Caco-2 (cell line): ENCODE results near the gene TXNRD2. TPM values are rescaled to one million over a fixed set of nuclear protein-coding genes. Genes with fewer than 3 reads are reported as not detected.

Experiments
- BruUV-seq: library from RNA; stranded (reverse); fragments of 400-500 nt; replicated peaks from 2 replicates; lab custom pipeline; 2021; lab: Mats Ljungman, UMichigan
- CTCF ChIA-PET: fragments of 300-600 bp; sonication (Branson Sonifier 250); formaldehyde crosslinking; loops from one replicate; lab custom pipeline; 2022; ENCODE audit warnings: antibody characterized with exemption; lab: Charles Lee
- POLR2A ChIA-PET: fragments of 300-600 bp; sonication (Branson Sonifier 250); formaldehyde crosslinking; loops from one replicate; lab custom pipeline; 2022; ENCODE audit warnings: antibody characterized with exemption; lab: Charles Lee
- DNase-seq, 2 experiments: peaks; one replicate each; pipeline versions ENCODE4 v3.0.0 to v3.0.0-alpha.2; 2020 to 2022
- H3K27me3 ChIP-seq: replicated peaks from 2 replicates; pipeline ENCODE4 v1.6.0; 2011; ENCODE audit warnings: low read length; ENCODE audit not compliant: control insufficient read depth, insufficient read depth
- H3K36me3 ChIP-seq: 2 replicates; pipeline ENCODE4 v1.5.1; 2011; ENCODE audit warnings: low read length; ENCODE audit not compliant: control insufficient read depth, insufficient read depth
- H3K4me1 ChIP-seq: fragments of 250-450 bp; sonication (Bioruptor Pico); 2 replicates; pipeline ENCODE4 v1.5.1; 2020; ENCODE audit warnings: mild to moderate bottlenecking
- H3K4me3 ChIP-seq: 2 replicates; pipeline ENCODE4 v1.5.1; 2011; ENCODE audit warnings: low read depth, mild to moderate bottlenecking, control low read depth, low read length
- H3K9me3 ChIP-seq: fragments of 250-450 bp; sonication (Bioruptor Pico); 2 replicates; pipeline ENCODE4 v1.5.1; 2020; ENCODE audit warnings: mild to moderate bottlenecking, moderate library complexity
- H3K27ac Mint-ChIP-seq: one replicate; pipeline ENCODE4 v1.8.0; 2022; ENCODE audit warnings: mixed read lengths; ENCODE audit not compliant: unreplicated experiment
- H3K27me3 Mint-ChIP-seq: one replicate; pipeline ENCODE4 v1.8.0; 2022; ENCODE audit warnings: mixed read lengths; ENCODE audit not compliant: insufficient read depth, unreplicated experiment
- H3K36me3 Mint-ChIP-seq: one replicate; pipeline ENCODE4 v1.8.0; 2022; ENCODE audit warnings: mild to moderate bottlenecking, mixed read lengths; ENCODE audit not compliant: insufficient read depth, unreplicated experiment
- H3K4me1 Mint-ChIP-seq: one replicate; pipeline ENCODE4 v1.8.0; 2022; ENCODE audit warnings: low read depth, mixed read lengths; ENCODE audit not compliant: unreplicated experiment
- H3K4me3 Mint-ChIP-seq: one replicate; pipeline ENCODE4 v1.8.0; 2022; ENCODE audit warnings: mild to moderate bottlenecking, moderate library complexity, mixed read lengths; ENCODE audit not compliant: unreplicated experiment
- H3K9me3 Mint-ChIP-seq: one replicate; pipeline ENCODE4 v1.8.0; 2022; ENCODE audit warnings: mixed read lengths; ENCODE audit not compliant: unreplicated experiment
- CTCF ChIP-seq, 2 experiments: fragments of 200-600 bp in 1 of 2; IDR thresholded peaks; 1 replicate in 1 of 2; 2 replicates in 1 of 2; pipeline versions ENCODE4 v1.5.1 to v1.8.0; 2011 to 2022; ENCODE audit warnings: antibody characterized with exemption in 1 of 2, control low read depth in 1 of 2, inconsistent platforms in 1 of 2, low read depth in 1 of 2, low read length in 1 of 2, mild to moderate bottlenecking in 1 of 2, moderate library complexity in 1 of 2; ENCODE audit not compliant: insufficient read depth in 1 of 2, severe bottlenecking in 1 of 2, unreplicated experiment in 1 of 2
- intact Hi-C: fragments of 100-400 bp; cut with micrococcal nuclease; formaldehyde crosslinking; loops from one replicate; pipeline ENCODE4 v1.10.0; 2022; ENCODE audit not compliant: unreplicated experiment
- total RNA-seq: library from RNA; stranded (reverse); gene quantifications from 2 replicates; pipeline ENCODE4 v1.2.3, GENCODE V29; 2022

Gene TXNRD2
- total RNA-seq, 1 experiment from 2014 or later: 44.8 TPM

DNA sequence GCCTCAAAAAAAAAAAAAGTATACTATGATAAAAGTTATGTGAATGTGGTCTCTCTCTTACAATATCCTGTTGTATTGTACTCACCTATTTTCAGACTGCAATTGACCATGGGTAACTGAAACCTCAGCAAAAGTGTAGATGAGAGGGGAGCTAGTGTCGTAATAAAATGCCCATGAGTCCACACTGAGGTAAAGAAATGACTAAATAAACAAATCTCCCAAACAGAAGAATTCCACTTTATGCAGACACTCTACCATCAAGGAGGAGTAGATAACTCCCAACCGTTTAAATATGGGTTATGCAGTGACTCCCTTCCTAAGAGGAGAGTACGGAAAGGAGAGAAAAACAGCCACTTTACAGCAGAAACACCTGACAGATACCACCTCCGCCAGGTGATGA lies 101.6 kb downstream of the TXNRD2 start:
- no TSS peak for BruUV-seq
- H3K9me3 ChIP-seq: no peaks in the 10 kb centered on the region
- peaks cover 16% of the 10 kb centered on the region for H3K4me1 Mint-ChIP-seq
- ChIA-PET CTCF (interaction anchor here (1.2 kb wide), 1 partner anchor 110 kb away, joined by 3 read pairs; no protein-coding TSS in a partner anchor), POLR2A (no interaction called here)
- no peak overlapping the region for H3K4me3 ChIP-seq
- H3K9me3 Mint-ChIP-seq: no peaks in the 10 kb centered on the region
- no peak for TF ChIP-seq CTCF (IDR thresholded peaks at IDR 0.05; ENCODE audit: insufficient read depth in 1 of 2, low read depth in 1 of 2, low read length in 1 of 2, severe bottlenecking in 1 of 2, unreplicated experiment in 1 of 2)
- no peaks in the 10 kb centered on the region for H3K27me3 Mint-ChIP-seq
- no peaks in the 10 kb centered on the region for H3K36me3 ChIP-seq
- peaks cover 8% of the 10 kb centered on the region for H3K36me3 Mint-ChIP-seq
- H3K4me1 ChIP-seq: peaks cover 21% of the 10 kb centered on the region
- intact Hi-C loops: no loop called here
- no peak overlapping the region for H3K4me3 Mint-ChIP-seq
- H3K27ac Mint-ChIP-seq: no peak overlapping the region
- no peaks in the 10 kb centered on the region for H3K27me3 ChIP-seq
- DNase-seq: no peak

GRCh38 chr22:19837915-19838314 lies 103.7 kb downstream of the TXNRD2 start:
- no peak overlapping the region for H3K27ac Mint-ChIP-seq
- no TSS peak for BruUV-seq
- DNase-seq: no peak

DNA sequence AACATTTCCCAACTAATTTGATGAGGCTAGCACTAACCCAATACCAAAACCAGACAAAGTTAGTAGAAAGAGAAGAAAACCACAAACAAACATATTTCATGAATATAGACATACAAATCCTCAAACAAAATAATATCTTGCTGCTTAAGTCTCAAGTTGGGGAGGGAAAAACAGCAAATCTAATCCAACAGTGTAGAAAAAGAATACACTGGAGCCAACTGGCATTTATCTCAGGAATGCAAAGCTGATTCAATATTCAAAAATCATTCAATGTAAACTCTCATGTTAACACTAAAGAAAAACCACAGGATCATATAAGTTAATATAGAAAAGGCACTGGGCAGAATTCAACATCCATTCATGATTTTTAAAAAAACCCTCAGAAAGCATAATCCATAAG lies 105.1 kb downstream of the TXNRD2 start:
- Mint-ChIP-seq H3K4me3 (no peak overlapping the region), H3K27me3 (no peaks in the 10 kb centered on the region), H3K9me3 (no peaks in the 10 kb centered on the region), H3K36me3 (no peaks in the 10 kb centered on the region), H3K4me1 (peaks cover 11% of the 10 kb centered on the region), H3K27ac (no peak overlapping the region)
- no peaks in the 10 kb centered on the region; the same call in 1 of the 2 replicates for H3K9me3 ChIP-seq
- H3K4me3 ChIP-seq: no peak overlapping the region
- peaks cover 16% of the 10 kb centered on the region for H3K4me1 ChIP-seq
- BruUV-seq: no TSS peak
- H3K27me3 ChIP-seq: no peaks in the 10 kb centered on the region
- TF ChIP-seq CTCF (IDR thresholded peaks at IDR 0.05; ENCODE audit: insufficient read depth in 1 of 2, low read depth in 1 of 2, low read length in 1 of 2, severe bottlenecking in 1 of 2, unreplicated experiment in 1 of 2): no peak
- ChIA-PET CTCF (no interaction called here), POLR2A (no interaction called here)
- intact Hi-C loops: no loop called here
- no peaks in the 10 kb centered on the region for H3K36me3 ChIP-seq
- no peak for DNase-seq

More at GRCh38 chr22:19837915-19838314, 103.7 kb downstream of the TXNRD2 start:
- Histone ChIP-seq H3K9me3 (no peaks in the 10 kb centered on the region; the same call in 1 of the 2 replicates), H3K27me3 (no peaks in the 10 kb centered on the region), H3K4me3 (no peak overlapping the region), H3K4me1 (peaks cover 21% of the 10 kb centered on the region), H3K36me3 (no peaks in the 10 kb centered on the region)
- Mint-ChIP-seq H3K27me3 (no peaks in the 10 kb centered on the region), H3K4me1 (peaks cover 16% of the 10 kb centered on the region), H3K36me3 (no peaks in the 10 kb centered on the region), H3K9me3 (no peaks in the 10 kb centered on the region), H3K4me3 (no peak overlapping the region)
- TF ChIP-seq CTCF (IDR thresholded peaks at IDR 0.05; ENCODE audit: insufficient read depth in 1 of 2, low read depth in 1 of 2, low read length in 1 of 2, severe bottlenecking in 1 of 2, unreplicated experiment in 1 of 2): no peak
- CTCF ChIA-PET: no interaction called here
- intact Hi-C loops: no loop called here
- POLR2A ChIA-PET: no interaction called here
